SK-N-DZ (cell line): Measurements from ENCODE around the gene RGR.
A peak's percentile ranks its signal among the peaks of the same experiment; 100 is the strongest.

Experiments used
- DNase-seq: peaks from one replicate; pipeline ENCODE4 v3.0.0-alpha.2; 2015; ENCODE audit warnings: low spot score

The RGR gene

DNA sequence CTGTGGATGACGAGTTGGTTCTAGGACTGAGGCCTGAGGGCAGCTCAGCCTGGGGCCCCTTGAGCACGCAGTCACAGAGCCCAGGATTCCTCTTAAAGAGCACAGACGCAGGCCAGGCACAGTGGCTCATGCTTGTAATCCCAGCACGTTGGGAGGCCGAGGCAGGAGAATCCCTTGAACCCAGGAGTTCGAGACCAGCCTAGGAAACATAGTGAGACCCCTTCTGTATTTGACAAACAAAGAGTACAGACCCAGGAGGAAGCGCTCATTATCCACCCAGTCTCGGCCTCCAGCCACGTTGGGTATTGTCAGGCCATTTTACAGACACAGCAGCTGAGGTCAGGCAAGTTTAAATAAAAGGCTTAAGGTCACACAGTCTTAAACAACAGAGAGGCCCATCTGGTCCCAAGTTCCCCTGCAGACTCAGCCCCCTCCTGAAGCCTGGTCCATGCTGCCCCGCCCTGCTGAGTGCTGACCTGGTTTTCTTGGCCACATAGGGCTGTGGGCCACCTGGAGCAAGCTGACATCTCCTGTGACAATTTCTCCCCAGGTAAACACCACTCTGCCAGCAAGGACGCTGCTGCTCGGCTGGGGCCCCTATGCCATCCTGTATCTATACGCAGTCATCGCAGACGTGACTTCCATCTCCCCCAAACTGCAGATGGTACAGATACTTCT is 12.6 kb downstream of the RGR start:
- DNase-seq = no peak

DNA sequence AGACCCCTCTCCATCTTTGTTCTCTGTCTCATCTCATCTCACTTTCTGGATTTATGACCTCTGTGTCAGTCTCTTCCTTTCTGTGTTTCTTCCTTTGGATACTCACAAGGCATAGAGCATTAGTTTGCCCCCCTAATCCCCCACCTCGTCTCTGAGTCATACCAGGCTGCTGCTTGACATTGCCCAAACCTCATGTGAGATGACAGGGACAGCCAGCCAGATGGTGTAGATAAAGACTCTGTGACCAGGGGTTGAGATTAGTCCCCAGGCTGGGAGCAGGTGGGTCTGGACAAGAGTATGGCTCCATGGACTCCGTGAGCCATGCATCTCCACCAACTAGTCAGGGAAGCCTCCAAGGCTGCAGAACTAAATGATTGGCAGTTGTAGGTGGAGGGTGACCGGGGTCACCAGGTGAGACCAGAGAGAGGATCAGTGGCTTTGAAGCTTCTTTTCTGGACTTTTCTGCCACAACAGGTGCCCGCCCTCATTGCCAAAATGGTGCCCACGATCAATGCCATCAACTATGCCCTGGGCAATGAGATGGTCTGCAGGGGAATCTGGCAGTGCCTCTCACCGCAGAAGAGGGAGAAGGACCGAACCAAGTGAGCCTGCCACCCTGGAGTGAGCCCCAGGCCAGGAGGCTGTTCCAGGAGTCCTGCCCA is 13.3 kb downstream of the RGR start:
- peak; percentile 89 for DNase-seq

DNA sequence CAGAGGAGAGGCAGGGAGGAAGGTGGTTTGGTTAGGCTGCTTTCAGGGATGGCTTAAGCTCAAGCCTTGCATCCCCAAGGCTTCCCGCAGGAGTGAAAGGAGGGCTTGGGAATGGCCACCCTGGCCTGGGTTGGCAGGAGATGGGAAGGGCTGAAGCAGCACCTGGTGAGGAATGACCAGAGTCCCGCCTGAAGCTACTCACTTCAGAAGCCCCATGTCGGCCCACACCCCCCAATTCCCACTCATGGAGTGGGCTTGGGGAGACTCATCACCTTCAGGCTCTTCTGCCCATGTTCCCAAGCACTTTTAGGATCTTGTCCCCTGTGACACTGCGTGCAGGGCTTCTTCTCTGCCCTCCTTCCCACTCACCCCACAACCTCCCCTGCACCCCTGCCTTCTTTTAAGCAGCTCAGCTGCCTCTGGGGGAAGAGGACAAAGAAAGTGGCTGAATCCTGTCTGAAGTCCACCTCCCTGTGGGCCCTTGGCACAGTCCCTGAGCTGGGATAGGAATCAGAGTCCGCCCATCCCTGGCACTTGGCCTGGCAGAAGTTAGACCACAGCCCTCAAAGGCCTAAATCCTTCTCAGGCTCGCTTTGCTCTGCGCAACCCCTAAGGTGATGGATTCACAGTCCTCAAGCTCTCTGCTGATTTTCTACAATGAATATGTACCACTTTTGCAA is 16.5 kb downstream of the RGR start:
- DNase-seq = no peak

DNA sequence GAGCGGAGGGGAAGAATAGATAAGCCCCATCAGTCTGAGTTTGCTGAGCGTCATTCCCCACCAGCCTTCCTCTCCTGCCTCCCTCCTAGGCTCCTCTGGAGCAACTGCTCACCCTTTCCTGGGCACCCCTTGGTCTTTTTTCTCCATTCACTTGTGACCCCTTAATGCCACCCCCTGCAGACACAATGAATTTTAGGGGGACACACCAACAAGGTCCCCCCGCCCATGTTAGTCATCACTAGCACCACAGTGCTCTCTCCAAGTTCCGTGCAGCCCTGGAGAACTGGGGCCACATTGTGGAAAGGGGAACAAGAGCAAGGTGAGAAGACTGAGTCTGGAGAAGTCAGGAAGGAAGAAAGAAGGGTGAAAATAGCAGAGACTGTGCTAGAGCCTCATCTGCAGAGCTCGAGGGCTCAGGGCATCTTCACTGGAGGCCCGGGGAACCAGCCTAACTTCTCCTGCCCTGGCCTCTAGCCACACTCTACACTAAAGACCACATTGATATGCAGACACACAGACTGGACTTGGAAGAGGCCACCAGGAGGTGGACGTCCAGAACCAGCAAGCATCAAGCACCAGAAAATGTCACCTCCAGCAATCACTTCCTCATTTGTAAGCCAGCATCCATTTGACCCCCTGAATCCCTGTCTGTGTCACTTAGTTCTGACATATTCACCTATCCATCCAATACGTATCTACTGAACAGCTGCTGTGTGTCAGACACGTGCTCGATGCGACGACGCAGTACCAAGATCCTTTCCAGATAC is 17.5 kb downstream of the RGR start:
- peak; percentile 40 for DNase-seq

DNA sequence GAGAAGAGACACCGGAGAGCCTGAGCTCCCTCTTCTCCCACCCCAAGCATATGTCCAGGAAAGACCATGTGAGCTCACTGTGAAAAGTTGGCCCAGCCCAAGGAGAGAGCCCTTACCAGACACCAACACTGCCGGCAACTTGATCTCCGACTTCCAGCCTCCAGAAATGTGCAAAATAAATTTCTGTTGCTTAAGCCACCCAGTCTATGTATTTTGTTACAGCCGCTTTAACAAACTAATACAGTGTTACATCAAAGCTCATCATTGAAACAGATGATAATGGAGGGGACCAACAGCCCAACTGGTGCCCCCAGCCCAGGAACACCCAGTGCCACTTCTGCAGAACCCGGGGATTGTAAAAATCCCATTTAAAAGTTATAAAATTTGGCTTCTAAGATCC is 18.9 kb downstream of the RGR start:
- DNase-seq = no peak

DNA sequence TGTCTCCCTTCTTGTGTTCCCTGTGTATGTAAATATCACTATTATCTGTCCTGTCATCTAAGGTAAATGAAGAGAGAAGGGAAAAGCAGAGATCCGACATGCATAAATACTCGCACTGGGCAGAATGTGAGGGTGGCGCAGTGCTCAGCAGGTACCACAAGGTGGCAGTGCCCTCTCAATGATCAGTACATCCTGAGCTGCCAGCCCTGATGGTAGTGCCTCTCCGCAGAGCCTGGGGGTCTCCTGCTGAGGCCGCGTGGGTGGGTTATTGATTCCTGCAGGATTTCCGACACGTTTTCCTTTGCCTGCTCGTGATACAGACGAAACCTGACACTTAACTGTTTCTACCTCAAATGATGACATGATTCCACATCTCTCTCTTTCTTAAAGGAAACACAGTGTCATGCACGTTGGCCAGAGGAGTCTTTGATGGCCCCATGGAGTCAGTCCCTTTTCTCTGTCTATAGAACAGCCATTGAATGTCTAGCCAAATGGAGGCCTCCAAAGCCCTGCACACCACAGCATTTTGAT is 19.8 kb downstream of the RGR start:
- DNase-seq = peak; percentile 76

DNA sequence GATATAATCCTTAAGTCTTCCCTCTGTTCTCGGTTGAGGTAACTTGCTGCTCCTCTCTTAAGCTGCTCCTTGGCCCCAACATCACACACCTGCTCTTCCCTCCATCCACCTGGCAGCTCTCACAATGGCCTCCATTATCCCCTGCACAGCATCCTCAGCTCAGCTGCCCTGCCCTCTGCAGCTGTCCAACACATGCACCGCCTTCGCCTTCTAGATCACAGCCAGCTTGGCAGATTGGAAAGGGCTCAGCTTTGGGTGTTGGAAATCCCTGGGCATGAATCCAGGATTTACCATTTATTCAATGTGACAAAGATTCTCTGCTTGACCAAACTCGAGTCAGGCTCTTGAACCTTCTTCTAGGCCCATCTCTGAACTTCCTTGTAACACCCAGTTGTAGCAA is 20.6 kb downstream of the RGR start:
- DNase-seq = no peak

DNA sequence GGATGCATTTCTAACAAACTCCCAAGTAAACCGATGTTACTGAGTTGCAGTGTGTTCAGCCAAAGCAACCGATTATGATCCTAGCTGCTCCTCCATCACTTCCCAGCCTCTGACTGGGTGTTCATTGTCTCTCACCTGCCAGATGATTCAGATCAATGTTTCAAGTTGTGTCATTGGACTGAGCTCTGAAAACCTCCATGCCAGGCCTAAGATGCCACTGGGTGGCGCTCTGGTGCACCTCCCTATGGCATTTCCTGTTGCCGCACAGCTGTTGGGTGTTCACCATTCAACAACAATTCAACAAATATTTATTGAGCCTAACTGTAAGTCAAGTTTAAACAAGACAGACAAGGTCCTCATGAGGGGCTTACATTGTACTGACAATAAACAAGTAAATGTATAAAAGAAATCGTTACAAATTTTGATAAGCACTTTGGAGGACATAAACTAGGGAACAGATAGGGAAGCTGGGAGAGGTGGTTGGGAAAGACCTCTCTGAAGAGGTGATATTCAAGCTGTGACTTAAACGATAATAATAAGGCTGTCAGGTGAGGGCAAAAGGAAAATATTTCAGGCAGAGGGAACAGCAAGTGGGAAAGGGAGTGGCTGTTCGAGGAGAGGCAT is 22.8 kb downstream of the RGR start:
- no peak for DNase-seq

DNA sequence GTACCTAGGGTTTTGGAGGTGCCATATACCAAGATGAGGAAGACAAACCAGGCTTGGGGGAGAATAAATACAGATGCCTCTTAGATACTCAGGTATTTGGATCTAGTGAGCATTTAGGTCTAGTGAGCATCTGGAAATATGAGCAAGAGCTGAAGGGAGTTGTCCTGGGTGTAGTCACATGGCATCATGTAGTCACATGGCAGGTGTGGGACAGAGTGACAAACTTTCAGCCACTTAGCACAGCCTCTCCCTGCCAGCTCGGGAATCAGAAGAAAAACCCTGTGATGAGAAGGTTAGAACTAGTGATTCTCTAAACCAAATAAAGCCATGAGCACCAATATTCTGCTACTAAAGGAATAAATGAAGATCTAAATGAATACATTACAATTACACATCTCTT is 24.3 kb downstream of the RGR start:
- DNase-seq = no peak

DNA sequence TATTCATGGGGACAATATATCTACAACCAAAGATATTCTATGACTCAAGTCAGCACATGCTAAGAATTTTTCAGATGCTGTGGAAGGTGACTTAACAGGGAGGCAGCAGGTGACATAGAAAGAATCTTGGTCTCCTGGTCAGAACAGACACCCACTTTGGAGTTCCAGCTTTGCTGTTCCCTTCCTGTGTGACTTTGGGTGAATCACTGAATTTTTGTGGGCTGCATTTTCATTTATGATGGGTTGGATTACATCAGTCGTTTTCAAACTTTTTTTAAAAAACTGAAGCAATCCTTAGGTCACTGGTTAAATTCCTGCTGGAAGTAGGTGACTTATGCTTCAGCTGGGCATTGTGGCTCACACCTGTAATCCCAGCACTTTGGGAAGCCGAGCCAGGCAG is 24.9 kb downstream of the RGR start:
- no peak for DNase-seq

DNA sequence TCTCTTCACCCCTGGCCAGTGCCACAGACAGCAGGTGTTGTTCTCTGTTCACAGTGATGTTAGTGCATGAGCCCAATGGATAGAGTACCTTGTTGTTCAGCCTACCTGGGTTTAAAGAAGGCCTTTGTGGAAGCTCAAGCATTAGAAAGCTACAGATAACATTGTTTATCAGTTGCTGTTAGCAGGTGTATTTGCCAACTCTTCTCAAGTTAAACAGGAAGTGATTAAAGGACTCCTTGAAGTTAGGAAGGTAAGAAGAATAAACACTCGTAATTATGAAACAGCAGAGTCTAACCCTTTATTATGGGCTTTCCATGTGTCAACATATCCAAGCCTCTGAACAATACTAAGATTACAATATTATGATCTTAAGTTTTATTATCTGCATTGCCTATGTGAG is 25.9 kb downstream of the RGR start:
- DNase-seq = no peak

DNA sequence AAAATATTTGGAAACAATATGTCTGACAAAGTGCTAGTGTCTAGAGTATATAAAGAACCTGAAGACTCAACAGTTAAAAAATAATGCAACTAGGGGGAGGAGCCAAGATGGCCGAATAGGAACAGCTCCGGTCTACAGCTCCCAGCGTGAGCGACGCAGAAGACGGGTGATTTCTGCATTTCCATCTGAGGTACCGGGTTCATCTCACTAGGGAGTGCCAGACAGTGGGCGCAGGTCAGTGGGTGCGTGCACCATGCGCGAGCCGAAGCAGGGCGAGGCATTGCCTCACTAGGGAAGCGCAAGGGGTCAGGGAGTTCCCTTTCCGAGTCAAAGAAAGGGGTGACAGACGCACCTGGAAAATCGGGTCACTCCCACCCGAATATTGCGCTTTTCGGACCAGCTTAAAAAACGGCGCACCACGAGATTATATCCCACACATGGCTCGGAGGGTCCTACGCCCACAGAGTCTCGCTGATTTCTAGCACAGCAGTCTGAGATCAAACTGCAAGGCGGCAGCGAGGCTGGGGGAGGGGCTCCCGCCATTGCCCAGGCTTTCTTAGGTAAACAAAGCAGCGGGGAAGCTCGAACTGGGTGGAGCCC is 35.1 kb downstream of the RGR start:
- DNase-seq = peak; percentile 40

DNA sequence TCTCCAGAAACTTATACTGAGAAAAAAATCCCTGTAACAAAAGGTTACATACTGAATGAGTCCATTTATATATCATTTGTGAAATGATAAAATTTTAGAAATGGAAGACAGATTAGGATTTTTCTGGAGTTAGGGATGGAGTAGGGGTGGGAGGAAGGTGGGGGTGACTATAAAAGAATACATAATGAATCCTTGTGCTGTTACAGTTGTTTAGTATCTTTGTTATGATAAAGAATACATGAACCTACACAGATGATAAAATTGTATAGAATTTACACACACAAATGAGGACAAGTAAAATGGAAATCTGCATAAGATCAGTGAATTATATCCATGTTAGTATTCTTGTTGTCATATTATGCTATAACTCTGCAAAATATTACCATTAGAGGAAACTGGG is 41.8 kb downstream of the RGR start:
- DNase-seq = no peak

DNA sequence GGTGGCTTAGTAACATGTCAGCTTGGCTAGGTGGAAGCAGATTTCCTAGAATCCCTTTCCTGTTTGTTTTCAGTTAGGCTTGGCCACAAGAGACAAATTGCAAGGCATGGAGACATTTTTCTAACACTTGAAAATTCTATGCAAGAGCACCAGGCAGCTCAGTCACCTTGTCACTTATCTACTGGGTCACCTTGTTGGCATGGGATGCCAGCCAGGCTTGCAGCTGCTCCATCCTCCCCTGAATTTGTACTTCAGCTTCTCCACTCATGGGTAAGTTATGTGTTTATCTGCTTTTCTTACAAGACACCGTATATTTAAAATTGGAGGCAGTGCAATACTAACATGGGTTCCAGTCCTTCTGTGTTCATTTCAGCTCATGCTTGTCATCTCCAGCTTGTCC is 43.3 kb downstream of the RGR start:
- DNase-seq = no peak

DNA sequence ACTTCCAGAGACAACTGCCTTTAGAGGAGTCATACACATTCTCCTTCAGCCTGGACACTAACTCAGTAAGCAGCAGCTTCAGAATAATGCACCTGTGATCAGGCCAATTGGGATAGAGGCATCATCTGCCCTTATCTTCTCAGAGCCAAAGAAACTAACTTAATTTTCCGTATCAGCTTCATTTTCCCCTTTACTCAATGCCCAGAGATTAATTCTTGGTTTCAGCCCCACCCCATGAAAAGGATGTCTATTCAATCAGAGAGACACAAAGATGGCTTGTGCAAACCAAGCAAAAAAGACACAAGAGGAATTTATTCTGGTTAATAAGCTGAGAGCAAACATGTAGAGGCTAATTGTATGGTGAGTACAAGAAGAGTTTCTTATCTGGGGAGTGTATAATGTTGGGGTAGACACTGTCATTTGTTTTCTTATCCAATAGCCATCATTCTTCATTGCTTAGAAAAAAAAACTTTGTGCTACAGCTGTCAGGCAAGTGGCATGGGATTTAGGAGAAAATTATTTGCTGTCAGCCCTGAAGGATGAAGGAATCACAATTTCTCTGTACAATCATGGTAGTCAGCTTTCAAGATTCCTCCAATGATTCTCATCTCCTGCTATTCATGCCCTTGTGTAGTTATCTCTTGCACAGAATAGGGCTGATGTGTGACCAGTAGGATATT is 44.8 kb downstream of the RGR start:
- no peak for DNase-seq

DNA sequence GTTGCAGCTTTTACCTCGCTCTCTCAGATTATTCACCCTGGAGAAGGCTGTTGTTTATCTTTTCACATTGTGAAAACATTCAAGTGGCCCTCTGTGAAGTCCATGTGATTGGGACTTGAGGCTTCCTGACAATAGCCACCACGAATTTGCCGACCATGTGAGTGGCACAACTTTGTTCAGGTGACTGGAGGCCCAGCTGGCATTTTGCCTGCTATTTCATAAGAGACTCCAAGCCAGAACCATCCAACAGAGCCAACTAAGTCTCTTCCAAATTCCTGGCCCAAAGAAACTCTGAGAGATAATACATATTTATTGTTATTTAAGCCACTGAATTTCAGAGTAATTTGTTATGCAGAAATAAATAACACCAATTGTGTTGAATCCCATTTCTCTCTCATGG is 45.4 kb downstream of the RGR start:
- no peak for DNase-seq

DNA sequence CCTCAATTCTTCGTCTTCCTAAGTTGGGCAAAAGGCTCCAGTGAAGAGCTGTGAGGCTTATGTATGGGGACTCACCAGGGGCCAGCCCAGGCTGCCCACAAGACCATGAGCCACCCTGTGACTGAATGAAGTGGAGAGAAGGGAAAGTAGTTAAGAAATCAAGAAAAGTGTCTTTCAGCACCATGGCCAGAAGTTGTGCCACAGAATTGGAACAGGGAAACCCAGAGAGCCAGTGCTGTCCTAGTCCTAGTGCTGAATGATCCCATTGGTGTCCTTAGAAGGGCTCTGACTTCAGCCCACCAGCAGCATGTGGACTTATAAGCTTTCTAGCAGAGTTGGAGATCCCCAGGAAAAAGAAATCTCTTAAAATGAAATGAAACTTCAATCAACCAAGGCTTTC is 46.5 kb downstream of the RGR start:
- no peak for DNase-seq

DNA sequence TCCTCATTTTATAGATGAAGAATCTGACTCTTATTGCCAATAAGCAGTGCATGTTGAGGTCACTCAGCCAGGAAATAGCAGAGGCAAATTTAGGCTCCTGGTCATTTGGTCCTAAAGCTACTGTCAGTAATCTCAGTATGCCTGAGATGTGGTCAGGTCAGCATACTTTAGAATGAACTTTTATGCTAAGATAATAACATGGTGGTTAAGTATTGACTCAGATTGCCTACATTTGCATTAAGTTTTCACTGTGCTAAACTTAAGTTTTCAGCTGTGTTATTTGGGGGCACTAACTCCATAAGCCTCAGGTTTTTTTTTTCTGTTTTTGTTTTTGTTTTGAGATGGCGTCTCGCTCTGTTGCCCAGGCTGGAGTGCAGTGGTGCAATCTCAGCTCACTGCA is 47.6 kb downstream of the RGR start:
- no peak for DNase-seq

DNA sequence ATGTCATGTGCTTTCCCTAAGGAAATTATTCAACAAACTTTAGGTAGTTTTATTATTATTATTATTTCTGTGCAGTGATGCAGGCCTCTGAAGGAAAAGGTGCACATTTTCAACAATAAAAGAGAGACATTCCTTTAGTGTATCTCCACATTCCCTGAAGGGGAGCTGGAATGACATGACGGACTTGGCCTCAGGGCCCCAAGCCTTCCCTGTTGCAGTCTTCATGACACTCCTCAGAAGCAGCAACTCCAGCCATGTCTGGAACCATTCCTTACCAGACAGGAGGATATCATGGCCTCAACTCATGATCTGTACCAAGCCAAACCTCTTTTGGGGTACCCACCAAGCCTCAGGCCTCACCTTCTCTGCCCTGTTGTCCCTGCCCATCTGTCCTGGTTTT is 48.3 kb downstream of the RGR start:
- DNase-seq = no peak

DNA sequence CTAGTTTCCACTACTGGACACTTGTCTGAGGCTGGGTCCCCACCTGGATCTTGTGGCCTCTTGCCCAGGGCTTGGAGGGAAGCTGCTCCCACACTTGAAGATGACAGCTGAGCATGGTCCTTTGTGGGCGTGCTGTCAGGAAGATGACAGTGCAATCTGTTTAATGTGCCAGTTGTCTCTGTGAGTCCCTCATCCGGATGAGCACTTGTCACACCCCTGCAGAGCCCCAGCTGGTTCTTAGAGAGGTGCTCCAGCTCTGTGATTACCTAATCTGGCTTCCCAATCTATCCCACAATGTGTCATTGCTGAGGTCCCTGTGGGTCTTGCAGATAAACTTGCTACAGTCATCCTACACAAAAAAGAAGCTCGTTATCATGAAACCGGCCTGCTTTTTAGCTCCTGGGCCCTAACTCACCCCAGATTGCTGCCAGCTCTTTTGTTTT is 48.7 kb downstream of the RGR start:
- DNase-seq = peak; percentile 63
